KOPT-K1 (cell line): ENCODE results near the gene FARP1.

Experiments
- H3K27ac ChIP-seq: fragments of 200-600 bp; sonication (generic); 2 replicates; pipeline ENCODE4 v1.5.1; 2016; ENCODE audit warnings: antibody characterized with exemption, mild to moderate bottlenecking, low read depth, low read length; ENCODE audit not compliant: poor library complexity, severe bottlenecking
- H3K36me3 ChIP-seq: fragments of 200-600 bp; sonication (generic); 2 replicates; pipeline ENCODE4 v1.5.1; 2017; ENCODE audit warnings: antibody characterized with exemption, mild to moderate bottlenecking, low read length, moderate library complexity; ENCODE audit not compliant: insufficient read depth
- H3K9me3 ChIP-seq: fragments of 200-600 bp; sonication (generic); 2 replicates; pipeline ENCODE4 v1.5.1; 2017; ENCODE audit warnings: antibody characterized with exemption, low read length, mild to moderate bottlenecking; ENCODE audit not compliant: insufficient read depth, poor library complexity, severe bottlenecking

FARP1 gene

DNA sequence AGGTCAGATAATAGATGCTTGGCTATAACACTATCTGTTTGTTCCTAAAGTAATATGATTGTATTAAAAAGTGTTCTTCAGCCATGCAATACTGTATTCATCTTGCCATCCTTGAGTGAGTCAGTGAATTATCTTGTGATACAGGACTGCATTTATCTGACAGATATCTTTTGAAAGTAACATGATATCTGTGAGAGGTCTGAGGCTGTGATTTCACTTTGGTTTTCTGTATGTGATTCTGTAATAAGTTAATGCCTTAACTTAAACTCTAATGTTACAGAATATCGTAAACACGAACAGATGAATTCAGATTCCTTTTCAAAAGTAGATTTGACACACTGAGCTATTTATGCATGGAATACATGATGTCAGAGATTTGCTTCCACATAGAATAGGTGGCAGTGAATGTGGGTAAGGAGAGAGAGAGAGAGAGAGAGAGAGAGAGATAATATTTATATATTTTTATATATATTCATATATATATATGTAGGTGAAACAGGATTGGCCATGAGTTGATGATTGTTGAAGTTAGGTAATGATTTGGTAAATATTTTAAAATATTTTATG lies 132.1 kb downstream of the FARP1 start:
- Histone ChIP-seq H3K27ac (no peak overlapping the region), H3K36me3 (no peaks in the 10 kb centered on the region), H3K9me3 (no peaks in the 10 kb centered on the region)

DNA sequence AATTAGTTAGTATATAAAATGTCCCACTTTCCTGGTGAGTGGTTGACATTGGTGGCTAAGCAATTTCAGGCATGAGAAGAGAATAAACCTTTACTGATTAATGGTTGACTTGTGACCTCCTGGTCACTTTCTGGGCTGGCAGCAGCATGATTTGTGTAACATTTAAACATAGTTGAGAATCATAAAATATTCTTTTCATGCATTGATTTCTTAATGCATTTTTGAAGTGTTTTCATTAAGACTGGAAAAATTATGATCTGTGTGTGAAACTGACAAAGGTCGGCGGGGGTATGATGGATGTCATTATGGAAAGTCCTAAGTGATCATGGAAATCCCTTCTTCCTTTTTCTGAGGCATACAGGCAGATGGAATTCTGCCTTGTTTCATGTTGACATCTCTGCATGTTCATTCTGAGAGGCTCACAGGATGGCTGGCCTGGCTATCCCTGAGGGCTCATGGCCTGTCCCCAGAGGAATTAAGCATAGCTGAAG lies 132.8 kb downstream of the FARP1 start:
- Histone ChIP-seq H3K27ac (no peak overlapping the region), H3K9me3 (no peaks in the 10 kb centered on the region), H3K36me3 (no peaks in the 10 kb centered on the region)

DNA sequence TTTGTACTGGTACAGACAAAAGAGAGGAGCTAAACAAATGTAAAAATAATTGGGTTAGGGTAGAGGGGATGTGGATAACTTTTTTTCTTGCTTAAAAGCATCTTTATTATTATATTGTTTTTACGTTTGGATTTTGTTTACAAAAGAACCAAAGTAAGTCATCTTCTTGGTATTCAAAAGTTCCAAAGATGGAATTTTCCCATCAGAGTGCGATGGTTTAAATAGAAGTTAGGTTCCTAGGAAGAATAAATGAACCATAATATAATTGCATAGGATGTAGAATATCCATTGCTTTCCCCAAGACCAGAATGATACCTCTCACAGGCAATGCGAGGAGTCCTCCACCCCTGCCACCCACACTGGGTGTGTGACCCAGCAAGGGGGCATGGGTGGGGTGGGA lies 133.6 kb downstream of the FARP1 start:
- no peak overlapping the region for H3K27ac ChIP-seq
- no peaks in the 10 kb centered on the region for H3K9me3 ChIP-seq

DNA sequence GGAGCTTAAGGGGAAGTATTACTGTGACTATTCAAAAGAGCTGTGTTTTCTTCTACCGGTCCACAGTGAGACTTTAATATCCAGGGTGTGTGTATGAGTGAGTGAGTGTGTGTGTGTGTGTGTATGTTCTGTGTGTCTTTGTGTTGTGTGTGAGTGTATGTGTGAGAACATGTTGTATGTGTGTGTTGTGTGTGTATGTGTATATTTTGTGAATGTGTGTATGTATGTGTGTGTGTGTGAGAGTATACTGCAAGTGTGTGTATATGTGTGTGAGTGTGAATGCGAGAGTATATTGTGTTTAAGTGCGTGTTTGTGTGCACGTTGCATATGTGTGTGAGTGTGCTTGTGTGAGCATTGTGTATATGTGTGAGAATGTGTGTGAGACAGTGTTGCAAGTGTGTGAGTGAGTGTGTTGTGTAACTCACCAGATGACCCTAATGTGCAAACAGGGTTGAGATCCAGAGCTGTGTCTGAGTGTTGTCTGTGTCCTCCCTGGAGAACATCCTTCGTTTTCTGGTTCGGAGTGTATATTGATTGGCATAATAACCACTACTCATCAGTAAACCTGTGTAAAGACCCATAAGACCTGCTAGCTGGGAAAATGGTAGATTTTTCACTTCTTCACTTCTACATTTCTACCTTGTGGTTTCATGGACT lies 135.3 kb downstream of the FARP1 start:
- Histone ChIP-seq H3K9me3 (no peaks in the 10 kb centered on the region), H3K36me3 (no peaks in the 10 kb centered on the region), H3K27ac (no peak overlapping the region)

More for the DNA sequence above, 133.6 kb downstream of the FARP1 start:
- no peaks in the 10 kb centered on the region for H3K36me3 ChIP-seq

DNA sequence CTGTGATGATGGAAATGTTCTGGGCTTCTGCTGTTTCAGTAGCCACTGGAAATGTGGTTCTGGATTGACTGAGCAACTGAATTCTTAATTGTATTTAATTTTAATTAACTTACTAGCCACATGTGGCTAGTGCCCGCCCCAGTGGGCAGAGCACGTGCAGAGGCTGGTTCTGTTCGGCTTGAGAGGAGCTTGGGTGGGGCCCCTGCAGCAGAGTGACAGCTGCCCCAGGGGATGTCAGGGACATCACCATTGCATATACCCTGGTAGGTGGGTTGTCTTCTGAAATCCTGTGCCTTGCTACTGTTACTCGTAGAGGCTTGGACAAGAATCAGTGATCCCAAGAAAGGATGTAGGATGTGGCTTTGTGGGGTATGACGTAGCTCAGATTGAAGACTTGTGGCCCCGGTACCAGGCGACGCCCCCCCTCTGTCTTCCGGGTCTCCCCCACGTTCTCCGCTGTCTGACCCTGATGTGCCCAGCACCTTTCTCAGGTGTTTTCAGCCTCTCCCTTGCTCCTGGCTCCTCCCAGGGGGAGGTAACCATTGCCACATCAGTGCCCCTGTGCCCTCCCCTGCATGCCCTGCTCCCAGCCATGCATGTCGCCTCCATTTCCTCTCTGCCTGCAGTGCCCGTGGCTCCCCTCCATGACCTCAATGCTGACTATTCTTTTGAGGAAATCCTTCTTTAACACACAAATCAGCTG lies 136.7 kb downstream of the FARP1 start:
- H3K27ac ChIP-seq: no peak overlapping the region

DNA sequence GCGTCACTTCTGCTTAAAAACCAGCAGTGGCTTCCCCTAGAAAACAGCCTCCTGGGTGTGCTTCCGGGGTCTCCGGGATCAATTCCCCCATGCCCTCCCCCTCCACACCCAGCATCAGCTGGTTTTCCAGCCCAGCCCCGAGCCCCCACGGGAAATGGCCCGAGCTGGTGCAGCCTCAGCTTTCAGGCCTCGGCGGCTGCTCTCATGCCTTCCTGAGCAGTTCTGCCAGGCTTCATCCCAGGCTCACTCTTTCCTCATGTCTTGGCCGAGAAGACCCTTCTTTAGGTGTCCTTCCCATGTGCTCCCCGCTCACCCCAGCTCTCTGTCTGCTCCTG lies 137.2 kb downstream of the FARP1 start:
- H3K36me3 ChIP-seq: no peaks in the 10 kb centered on the region
- H3K9me3 ChIP-seq: no peaks in the 10 kb centered on the region
- no peak overlapping the region for H3K27ac ChIP-seq

More for the DNA sequence above, 136.7 kb downstream of the FARP1 start:
- Histone ChIP-seq H3K9me3 (no peaks in the 10 kb centered on the region), H3K36me3 (no peaks in the 10 kb centered on the region)

DNA sequence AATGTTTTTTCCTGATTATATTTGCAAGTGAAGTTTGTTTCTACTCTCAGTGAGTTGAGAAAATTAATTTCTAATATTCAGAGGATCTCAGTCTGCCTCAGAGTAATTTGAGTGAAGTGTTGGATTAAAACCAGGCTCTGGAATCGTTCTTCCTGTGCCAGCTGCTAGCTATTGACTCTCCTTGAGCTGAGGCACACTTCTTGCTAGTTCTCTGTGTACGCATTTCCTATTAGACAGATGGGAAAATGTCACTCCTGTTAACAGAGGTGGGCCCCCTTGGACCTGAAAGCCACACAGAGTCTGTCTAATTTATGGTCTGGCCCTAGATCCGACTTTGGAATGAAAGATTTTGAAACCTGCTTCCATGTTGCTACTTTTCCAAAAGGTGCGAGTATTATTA lies 141.8 kb downstream of the FARP1 start:
- no peak overlapping the region for H3K27ac ChIP-seq
- H3K36me3 ChIP-seq: no peaks in the 10 kb centered on the region
- no peaks in the 10 kb centered on the region for H3K9me3 ChIP-seq

DNA sequence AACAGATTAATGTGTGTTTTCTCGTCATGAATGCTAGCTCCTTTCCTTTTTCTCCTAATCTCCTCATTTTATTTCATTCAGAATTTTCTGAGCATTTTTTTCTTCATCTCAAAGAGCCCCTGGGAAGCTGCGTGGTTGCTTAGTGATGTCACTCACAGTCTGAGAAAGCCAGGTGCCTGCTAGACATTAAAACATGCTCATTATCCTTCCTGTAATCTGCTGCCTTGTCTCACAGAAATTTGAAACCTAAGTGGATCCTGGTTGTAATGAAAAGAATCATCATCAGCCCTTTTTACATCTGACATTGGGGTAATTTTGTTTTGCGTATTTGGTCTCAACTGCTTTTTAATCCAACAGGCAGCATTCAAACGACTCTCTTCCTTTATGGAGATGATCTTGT lies 142.4 kb downstream of the FARP1 start:
- no peaks in the 10 kb centered on the region for H3K9me3 ChIP-seq
- no peaks in the 10 kb centered on the region for H3K36me3 ChIP-seq
- no peak overlapping the region for H3K27ac ChIP-seq

DNA sequence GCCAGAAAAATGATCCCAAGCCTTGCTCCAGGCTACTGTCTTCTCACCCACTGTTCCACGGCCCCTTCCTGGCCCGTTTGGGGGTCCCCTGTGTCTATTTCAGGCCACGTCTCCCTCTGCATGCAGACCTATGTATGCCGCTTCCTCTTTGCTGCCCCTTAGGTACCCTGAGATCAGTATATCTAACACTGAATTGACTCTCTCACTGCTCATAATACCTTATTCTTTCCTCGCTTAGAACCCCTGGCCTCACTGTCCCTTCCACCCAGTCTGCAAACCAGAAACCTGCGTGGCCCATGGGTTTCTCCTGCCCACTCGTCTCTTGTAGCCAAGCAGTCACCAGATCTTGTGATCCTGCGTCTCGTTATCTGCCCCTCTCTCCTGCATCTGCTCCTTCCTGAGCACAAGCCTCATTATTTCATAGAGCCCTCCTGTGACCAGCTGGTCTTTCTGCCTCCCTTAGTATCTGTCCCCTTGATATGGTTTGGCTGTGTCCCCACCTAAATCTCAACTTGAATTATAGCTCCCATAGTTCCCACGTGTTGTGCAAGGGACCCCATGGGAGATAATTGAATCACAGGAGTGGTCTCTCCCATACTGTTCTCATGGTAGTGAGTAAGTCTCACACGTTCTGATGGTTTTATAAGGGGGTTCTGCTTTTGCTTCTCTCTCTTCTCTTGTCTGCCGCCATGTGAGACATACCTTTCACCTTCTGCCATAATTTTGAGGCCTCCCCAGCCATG lies 143.1 kb downstream of the FARP1 start:
- Histone ChIP-seq H3K36me3 (no peaks in the 10 kb centered on the region), H3K27ac (no peak overlapping the region), H3K9me3 (no peaks in the 10 kb centered on the region)

DNA sequence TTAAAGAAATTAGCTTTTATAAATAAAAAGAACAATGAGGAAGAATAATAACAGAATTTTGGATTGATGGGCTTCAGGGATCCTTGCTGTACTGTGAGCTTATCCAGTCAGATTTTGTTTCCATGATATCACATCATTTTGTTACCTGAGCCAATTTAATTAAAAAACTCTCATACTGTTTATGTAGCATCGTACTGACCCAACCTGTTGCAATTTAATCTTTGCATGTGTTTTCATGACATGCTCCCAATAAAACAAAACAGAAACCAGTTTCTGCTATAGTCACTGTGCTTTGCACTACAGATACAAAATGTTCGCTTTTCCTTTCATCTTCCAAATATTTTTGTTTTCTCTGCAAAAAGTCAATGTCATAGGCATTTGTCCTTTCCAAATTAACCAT lies 143.9 kb downstream of the FARP1 start:
- Histone ChIP-seq H3K9me3 (no peaks in the 10 kb centered on the region), H3K36me3 (no peaks in the 10 kb centered on the region), H3K27ac (no peak overlapping the region)

DNA sequence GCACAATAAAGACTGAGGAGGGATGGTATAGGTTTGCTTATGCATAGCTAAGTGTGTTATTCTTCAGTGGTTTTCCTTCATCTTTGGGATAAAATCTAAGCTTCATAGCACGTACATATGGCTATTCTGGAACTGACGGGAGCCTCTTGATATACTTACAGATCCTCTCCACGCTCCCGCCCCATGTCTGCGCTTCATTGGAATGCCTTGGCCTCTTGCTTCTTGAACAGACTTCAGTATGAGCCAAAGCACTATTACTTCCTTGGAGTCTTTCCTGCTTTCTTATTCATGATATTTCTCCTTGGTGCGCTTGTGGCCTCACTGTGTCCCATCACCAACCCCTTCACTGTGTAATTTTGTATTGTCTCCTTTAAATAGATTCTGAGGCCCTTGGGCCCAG lies 145.3 kb downstream of the FARP1 start:
- H3K27ac ChIP-seq: no peak overlapping the region
- H3K36me3 ChIP-seq: no peaks in the 10 kb centered on the region
- H3K9me3 ChIP-seq: no peaks in the 10 kb centered on the region

DNA sequence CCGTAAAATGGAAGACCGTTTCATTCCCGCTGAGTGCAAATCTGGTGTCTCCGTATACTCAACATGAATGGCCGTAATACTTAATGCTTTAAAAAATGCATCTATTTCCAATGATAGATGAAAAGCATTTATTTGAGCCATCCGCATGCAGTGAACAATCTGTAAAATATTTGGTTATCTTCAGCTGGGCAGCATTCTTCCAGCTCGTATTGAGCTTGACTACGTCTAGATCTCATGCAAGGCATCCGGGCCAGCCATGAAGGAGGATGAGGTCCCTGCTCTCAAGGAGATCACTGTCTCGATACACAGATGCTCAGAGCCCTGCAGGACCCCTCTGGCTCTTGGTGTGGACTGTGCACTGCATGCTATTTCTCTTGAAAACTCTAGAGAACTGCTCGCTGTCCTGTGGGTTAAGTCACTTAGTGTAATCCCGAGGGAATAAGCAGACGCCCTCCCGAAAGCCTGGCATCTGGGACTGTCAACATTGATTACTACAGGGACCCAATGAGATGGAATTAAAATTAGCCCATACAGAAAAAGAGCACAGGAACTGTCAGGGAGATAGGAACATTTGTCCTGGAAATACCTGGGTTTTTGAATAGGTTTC lies 146.5 kb downstream of the FARP1 start:
- H3K27ac ChIP-seq: no peak overlapping the region
- no peaks in the 10 kb centered on the region for H3K9me3 ChIP-seq
- no peaks in the 10 kb centered on the region for H3K36me3 ChIP-seq

DNA sequence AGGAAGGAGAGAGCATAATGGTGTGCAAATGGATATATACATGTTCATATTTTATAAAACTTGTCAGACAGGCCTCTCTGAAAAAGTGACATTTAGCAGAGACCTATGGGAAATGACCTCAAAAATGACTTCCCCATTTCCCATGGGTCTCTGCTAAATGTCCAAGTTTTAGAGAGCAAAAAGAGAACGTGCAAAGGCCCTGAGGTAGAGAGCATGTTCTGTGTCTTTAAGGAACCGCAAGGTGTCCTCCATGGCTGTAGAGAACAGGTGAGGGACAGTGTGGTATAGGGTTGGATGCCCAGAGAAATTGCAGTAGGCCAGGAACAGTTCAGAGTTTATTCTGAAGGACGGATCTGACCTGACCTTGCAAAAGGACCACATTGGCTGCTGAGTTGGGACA lies 147.4 kb downstream of the FARP1 start:
- Histone ChIP-seq H3K36me3 (no peaks in the 10 kb centered on the region), H3K27ac (no peak overlapping the region), H3K9me3 (no peaks in the 10 kb centered on the region)

DNA sequence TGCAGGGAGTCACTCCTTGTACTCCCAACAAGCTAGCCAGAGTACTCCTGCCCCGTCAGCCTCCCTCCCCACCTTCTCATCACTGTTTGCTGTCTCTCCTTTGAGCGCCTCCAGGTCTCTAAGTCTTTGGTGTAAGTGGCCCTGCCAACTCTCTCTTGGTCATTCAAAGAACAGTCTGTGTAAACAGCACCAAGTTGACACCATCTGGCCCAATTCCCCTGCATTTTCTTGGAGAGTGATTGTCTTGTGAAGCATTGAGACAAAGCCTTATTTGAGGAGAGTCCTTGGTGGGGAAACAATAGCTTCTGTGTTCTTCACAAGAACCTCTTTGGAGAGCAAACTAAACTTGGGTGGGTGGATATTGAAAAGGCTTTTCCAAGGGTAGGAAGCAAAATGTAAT lies 148.8 kb downstream of the FARP1 start:
- Histone ChIP-seq H3K36me3 (no peaks in the 10 kb centered on the region), H3K9me3 (no peaks in the 10 kb centered on the region), H3K27ac (no peak overlapping the region)

DNA sequence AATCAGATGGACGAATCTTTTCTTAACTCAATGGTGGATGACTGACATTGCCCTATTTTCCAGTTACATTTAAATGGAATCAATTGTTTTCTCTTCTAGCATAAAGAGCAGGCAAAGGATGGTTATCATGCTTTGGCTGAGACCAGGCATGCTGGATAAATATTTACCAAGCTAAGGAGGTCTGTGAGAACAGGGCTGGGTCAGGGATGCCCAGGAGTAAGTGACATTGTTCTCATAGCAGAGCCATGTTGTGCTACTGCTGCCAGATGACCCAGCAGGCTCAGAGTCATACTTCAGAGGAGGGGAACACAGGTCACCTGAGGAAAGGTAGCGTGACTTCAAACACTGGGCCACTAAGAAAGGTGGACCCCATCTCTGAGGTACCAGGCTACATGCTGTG lies 150.2 kb downstream of the FARP1 start:
- H3K27ac ChIP-seq: no peak overlapping the region

More for the DNA sequence above, 150.2 kb downstream of the FARP1 start:
- Histone ChIP-seq H3K9me3 (no peaks in the 10 kb centered on the region), H3K36me3 (no peaks in the 10 kb centered on the region)
